ENCODE data around the gene CTNNBL1.
A peak's percentile ranks its signal among the peaks of the same experiment; 100 is the strongest.
"Not testable (repeated sequence)": the region's sequence is repeated elsewhere in the genome, so short reads cannot be mapped to it uniquely, and the experiment has no call there.

The CTNNBL1 gene

GRCh38 chr20:37669062-37669772 lies 24.6 kb upstream of the CTNNBL1 start:
- Mint-ChIP-seq H3K27me3 (peaks cover 60% of the 10 kb centered on the region), H3K27ac (no peak overlapping the region), H3K4me1 (ENCODE audit: low read depth) (peaks cover 5% of the 10 kb centered on the region), H3K4me3 (no peak overlapping the region), H3K36me3 (ENCODE audit: low read depth) (no peaks in the 10 kb centered on the region), H3K9me3 (peaks cover 6% of the 10 kb centered on the region)
- DNase-seq = no peak

DNA sequence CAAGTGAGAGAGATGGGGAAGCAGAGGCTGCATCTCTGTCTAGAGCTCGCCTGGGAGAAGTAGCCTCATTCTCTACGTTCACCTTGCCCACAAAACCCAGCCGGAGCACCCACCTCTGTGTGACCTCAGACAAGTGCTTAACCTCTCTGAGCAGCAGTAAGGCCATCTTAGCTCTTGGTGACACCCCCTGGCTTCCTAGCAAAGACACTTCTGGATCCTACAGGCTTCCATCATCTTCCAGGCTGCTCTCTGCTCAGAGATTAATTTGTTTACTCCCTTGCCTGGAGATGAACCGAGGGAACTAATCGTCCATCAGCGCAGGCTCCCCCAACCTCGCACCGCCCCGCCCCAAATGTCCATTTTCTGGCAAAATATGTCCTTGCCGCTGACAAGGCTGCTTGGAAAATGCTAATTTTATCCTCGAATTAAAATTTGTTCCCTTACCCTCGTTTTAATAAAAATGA lies 24.0 kb upstream of the CTNNBL1 start:
- Mint-ChIP-seq H3K4me1 (ENCODE audit: low read depth) (peaks cover 7% of the 10 kb centered on the region), H3K4me3 (no peak overlapping the region), H3K36me3 (ENCODE audit: low read depth) (no peaks in the 10 kb centered on the region), H3K27ac (no peak overlapping the region), H3K27me3 (peaks cover 63% of the 10 kb centered on the region), H3K9me3 (peaks cover 3% of the 10 kb centered on the region)
- no peak for DNase-seq

DNA sequence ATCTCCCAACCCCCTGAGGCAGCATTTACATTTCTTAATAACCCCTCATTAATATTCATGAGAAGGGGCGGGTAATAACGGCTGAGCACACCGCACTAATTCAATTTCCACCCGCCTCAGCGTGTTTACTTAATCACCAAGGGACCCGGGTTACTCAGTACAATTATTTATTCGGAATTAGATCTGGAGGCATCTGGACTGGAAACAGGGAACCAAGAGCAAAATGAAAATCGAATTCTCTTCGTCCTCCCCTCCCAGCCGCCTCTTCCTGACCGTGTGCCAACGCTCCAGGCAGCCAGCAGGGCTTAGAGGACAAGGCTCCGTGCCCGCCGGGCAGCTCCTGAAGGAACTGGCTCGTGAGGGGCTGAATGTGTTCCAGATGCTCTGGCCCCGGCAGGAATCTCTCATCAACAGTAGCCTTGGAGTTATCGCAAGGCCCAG lies 23.5 kb upstream of the CTNNBL1 start:
- peaks cover 64% of the 10 kb centered on the region for H3K27me3 Mint-ChIP-seq

DNA sequence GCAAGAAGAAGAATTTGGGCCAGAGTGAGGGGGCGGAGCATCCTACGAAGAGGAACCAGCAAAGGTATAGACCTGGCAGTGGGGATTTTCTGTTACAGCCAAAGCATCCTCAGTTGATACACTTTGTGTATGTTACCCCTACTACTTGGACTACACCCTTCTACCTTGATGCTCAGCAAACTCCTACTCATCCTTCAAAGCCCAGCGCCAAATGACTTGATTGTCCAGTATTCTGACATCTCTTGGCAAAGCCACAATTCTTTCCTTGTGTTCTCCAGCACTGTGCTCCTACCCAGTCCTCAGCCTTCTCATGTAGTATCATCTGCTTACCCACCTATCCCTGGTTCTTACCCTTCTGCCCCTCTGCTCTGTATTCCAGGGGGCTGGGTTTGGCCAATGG lies 21.7 kb upstream of the CTNNBL1 start:
- no peaks in the 10 kb centered on the region for H3K36me3 Mint-ChIP-seq (ENCODE audit: low read depth)
- H3K27me3 Mint-ChIP-seq = peaks cover 71% of the 10 kb centered on the region
- peaks cover 7% of the 10 kb centered on the region for H3K4me1 Mint-ChIP-seq (ENCODE audit: low read depth)
- H3K4me3 Mint-ChIP-seq = no peak overlapping the region
- H3K9me3 Mint-ChIP-seq = no peaks in the 10 kb centered on the region
- no peak for DNase-seq
- no peak overlapping the region for H3K27ac Mint-ChIP-seq

More for the DNA sequence above, 23.5 kb upstream of the CTNNBL1 start:
- H3K4me1 Mint-ChIP-seq (ENCODE audit: low read depth) = peaks cover 7% of the 10 kb centered on the region
- DNase-seq = no peak
- peaks cover 3% of the 10 kb centered on the region for H3K9me3 Mint-ChIP-seq
- H3K27ac Mint-ChIP-seq = no peak overlapping the region
- no peaks in the 10 kb centered on the region for H3K36me3 Mint-ChIP-seq (ENCODE audit: low read depth)
- H3K4me3 Mint-ChIP-seq = no peak overlapping the region

DNA sequence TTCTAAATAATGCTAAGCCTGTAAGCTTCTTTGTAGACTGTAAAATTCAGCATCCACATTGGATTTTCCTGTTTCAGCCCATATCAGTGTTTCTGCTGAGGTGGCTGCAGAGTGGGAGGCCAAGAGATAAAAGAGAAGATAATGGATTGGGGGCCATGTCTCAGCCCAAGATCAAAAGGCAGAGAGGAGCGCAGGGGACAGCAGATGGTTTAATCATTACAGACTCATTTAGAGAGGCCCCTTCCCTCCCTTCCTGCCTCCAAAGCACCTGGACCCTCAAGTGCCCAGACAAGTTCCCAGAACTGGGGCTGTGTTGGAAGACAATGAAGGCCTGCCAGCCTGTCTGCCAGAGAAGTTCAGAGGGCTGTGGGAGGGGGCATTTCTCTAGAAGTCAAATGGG lies 20.4 kb upstream of the CTNNBL1 start:
- DNase-seq = no peak
- Mint-ChIP-seq H3K4me3 (no peak overlapping the region), H3K9me3 (no peaks in the 10 kb centered on the region), H3K27me3 (peaks cover 72% of the 10 kb centered on the region), H3K27ac (no peak overlapping the region), H3K36me3 (ENCODE audit: low read depth) (no peaks in the 10 kb centered on the region), H3K4me1 (ENCODE audit: low read depth) (peaks cover 7% of the 10 kb centered on the region)

- Mint-ChIP-seq H3K9me3 (no peaks in the 10 kb centered on the region), H3K36me3 (ENCODE audit: low read depth) (no peaks in the 10 kb centered on the region), H3K27me3 (peaks cover 66% of the 10 kb centered on the region), H3K4me3 (no peak overlapping the region), H3K4me1 (ENCODE audit: low read depth) (peaks cover 1% of the 10 kb centered on the region), H3K27ac (no peak overlapping the region)
- DNase-seq = no peak
Observed at GRCh38 chr20:37676440-37676839, 17.4 kb upstream of the CTNNBL1 start.

- no peak overlapping the region for H3K27ac Mint-ChIP-seq
- H3K36me3 Mint-ChIP-seq (ENCODE audit: low read depth) = no peaks in the 10 kb centered on the region
- H3K9me3 Mint-ChIP-seq = no peaks in the 10 kb centered on the region
- peaks cover 1% of the 10 kb centered on the region for H3K4me1 Mint-ChIP-seq (ENCODE audit: low read depth)
- H3K27me3 Mint-ChIP-seq = peaks cover 57% of the 10 kb centered on the region
- no peak overlapping the region for H3K4me3 Mint-ChIP-seq
- no peak for DNase-seq
Observed at GRCh38 chr20:37677969-37678861, 15.6 kb upstream of the CTNNBL1 start.

DNA sequence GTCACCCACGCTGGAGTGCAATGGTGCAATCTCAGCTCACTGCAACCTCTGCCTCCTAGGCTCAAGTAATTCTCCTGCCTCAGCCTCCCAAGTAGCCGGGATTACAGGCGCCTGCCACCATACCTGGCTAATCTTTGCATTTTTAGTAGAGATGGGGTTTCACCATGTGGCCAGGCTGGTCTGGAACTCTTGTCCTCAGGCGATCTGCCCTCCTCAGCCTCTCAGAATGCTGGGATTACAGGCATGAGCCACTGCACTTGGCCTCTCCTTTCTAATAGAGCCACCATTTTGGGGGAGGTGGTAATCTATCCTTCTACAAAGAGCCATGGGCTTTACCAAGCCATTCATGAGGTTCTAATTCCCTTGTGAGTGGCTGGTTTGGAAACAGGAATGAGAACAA lies 14.1 kb upstream of the CTNNBL1 start:
- peaks cover 48% of the 10 kb centered on the region for H3K27me3 Mint-ChIP-seq
- H3K36me3 Mint-ChIP-seq (ENCODE audit: low read depth); H3K4me3 Mint-ChIP-seq; DNase-seq; H3K27ac Mint-ChIP-seq; H3K9me3 Mint-ChIP-seq; H3K4me1 Mint-ChIP-seq (ENCODE audit: low read depth): not testable (repeated sequence)

- Mint-ChIP-seq H3K4me1 (ENCODE audit: low read depth) (no peaks in the 10 kb centered on the region), H3K9me3 (no peaks in the 10 kb centered on the region), H3K36me3 (ENCODE audit: low read depth) (no peaks in the 10 kb centered on the region), H3K27ac (no peak overlapping the region), H3K27me3 (peaks cover 51% of the 10 kb centered on the region), H3K4me3 (no peak overlapping the region)
- DNase-seq = no peak
Observed at GRCh38 chr20:37680420-37680819, 13.4 kb upstream of the CTNNBL1 start.

GRCh38 chr20:37681384-37682112 lies 12.3 kb upstream of the CTNNBL1 start:
- no peak for DNase-seq
- Mint-ChIP-seq H3K4me3 (no peak overlapping the region), H3K9me3 (no peaks in the 10 kb centered on the region), H3K27me3 (peaks cover 52% of the 10 kb centered on the region), H3K4me1 (ENCODE audit: low read depth) (peaks cover 8% of the 10 kb centered on the region), H3K27ac (no peak overlapping the region), H3K36me3 (ENCODE audit: low read depth) (no peaks in the 10 kb centered on the region)

DNA sequence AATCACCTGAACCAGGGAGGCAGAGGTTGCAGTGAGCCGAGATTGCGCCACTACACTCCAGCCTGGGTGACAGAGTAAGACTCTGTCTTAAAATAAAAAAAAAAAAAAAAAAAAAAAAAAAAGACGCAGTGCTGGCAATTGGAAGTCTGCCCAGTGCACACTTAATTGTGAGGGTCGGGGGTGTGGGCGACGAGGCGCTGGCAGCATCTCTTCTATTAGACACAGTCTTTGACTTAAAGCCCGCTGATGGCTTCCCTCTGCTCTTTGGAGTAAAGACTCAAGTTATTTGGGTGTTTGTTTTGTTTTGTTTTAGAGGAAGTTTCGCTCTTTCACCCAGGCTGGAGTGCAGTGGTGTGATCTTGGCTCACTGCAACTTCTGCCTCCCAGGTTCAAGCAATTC lies 10.7 kb upstream of the CTNNBL1 start:
- peaks cover 24% of the 10 kb centered on the region for H3K4me1 Mint-ChIP-seq (ENCODE audit: low read depth)
- not testable (repeated sequence) for H3K27ac Mint-ChIP-seq; H3K36me3 Mint-ChIP-seq (ENCODE audit: low read depth); DNase-seq; H3K9me3 Mint-ChIP-seq; H3K4me3 Mint-ChIP-seq
- peaks cover 42% of the 10 kb centered on the region for H3K27me3 Mint-ChIP-seq

- peaks cover 47% of the 10 kb centered on the region for H3K27me3 Mint-ChIP-seq
- H3K36me3 Mint-ChIP-seq (ENCODE audit: low read depth) = no peaks in the 10 kb centered on the region
- H3K4me3 Mint-ChIP-seq = no peak overlapping the region
- peaks cover 27% of the 10 kb centered on the region for H3K4me1 Mint-ChIP-seq (ENCODE audit: low read depth)
- H3K9me3 Mint-ChIP-seq = no peaks in the 10 kb centered on the region
- H3K27ac Mint-ChIP-seq = peak overlapping the region; percentile 58
- DNase-seq = no peak
Observed at GRCh38 chr20:37686762-37687477, 6.9 kb upstream of the CTNNBL1 start.

GRCh38 chr20:37687478-37687805 lies 6.4 kb upstream of the CTNNBL1 start:
- DNase-seq = no peak
- H3K4me3 Mint-ChIP-seq = no peak overlapping the region
- no peaks in the 10 kb centered on the region for H3K36me3 Mint-ChIP-seq (ENCODE audit: low read depth)
- H3K27ac Mint-ChIP-seq = peak overlapping the region; percentile 30
- peaks cover 27% of the 10 kb centered on the region for H3K4me1 Mint-ChIP-seq (ENCODE audit: low read depth)
- H3K9me3 Mint-ChIP-seq = no peaks in the 10 kb centered on the region
- H3K27me3 Mint-ChIP-seq = peaks cover 44% of the 10 kb centered on the region

DNA sequence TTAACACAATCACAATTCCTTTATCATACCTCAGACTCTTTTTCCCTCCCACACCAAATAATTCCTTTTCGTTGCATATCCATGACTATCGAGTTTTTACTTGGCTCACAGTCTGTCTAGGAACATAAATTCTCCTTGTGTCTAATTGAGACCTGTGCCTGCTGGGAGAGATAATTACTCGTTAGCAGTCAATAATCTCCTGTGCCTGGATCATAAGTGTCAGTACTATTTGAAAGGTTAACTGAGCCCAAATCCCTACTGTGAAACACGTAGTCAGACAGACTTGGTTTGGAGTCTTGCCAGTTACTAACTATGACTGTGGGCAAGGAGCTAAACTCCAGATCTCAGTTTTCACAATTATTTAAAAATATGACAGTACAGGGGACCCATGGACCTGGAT lies 5.7 kb upstream of the CTNNBL1 start:
- H3K27me3 Mint-ChIP-seq = peaks cover 45% of the 10 kb centered on the region
- no peaks in the 10 kb centered on the region for H3K36me3 Mint-ChIP-seq (ENCODE audit: low read depth)
- peaks cover 27% of the 10 kb centered on the region for H3K4me1 Mint-ChIP-seq (ENCODE audit: low read depth)
- DNase-seq = no peak
- H3K4me3 Mint-ChIP-seq = no peak overlapping the region
- H3K27ac Mint-ChIP-seq = no peak overlapping the region
- no peaks in the 10 kb centered on the region for H3K9me3 Mint-ChIP-seq
